NT2/D1 (cell line): Measurements from ENCODE around the gene LRRC49.
"Not testable (repeated sequence)": the region's sequence is repeated elsewhere in the genome, so short reads cannot be mapped to it uniquely, and the experiment has no call there.

ENCODE experiments used
- DNase-seq: peaks from one replicate; pipeline ENCODE4 v3.0.0-alpha.2; 2011; ENCODE audit warnings: low read depth, low spot score
- H3K27me3 ChIP-seq: 2 replicates; pipeline ENCODE4 v1.6.0; 2011; ENCODE audit warnings: mild to moderate bottlenecking; ENCODE audit not compliant: insufficient read length, insufficient read depth
- H3K36me3 ChIP-seq: 2 replicates; pipeline ENCODE4 v1.6.1; 2011; ENCODE audit warnings: mild to moderate bottlenecking, low read length, mixed read lengths; ENCODE audit not compliant: insufficient read depth, insufficient read length
- H3K4me1 ChIP-seq: 2 replicates; pipeline ENCODE4 v1.5.1; 2011; ENCODE audit not compliant: insufficient read depth, insufficient read length
- H3K4me3 ChIP-seq: 2 replicates; pipeline ENCODE4 v1.5.1; 2011; ENCODE audit warnings: low read depth; ENCODE audit not compliant: insufficient read length
- H3K9ac ChIP-seq: 2 replicates; pipeline ENCODE4 v1.6.0; 2011; ENCODE audit warnings: low read depth; ENCODE audit not compliant: insufficient read length
- H3K9me3 ChIP-seq: 2 replicates; pipeline ENCODE4 v1.5.1; 2011; ENCODE audit warnings: mild to moderate bottlenecking, low read length; ENCODE audit not compliant: insufficient read depth
- SUZ12 ChIP-seq: IDR thresholded peaks from 2 replicates; pipeline ENCODE4 v1.6.1; 2011; ENCODE audit not compliant: insufficient read length, insufficient read depth; ENCODE audit errors: extremely low read depth
- YY1 ChIP-seq: IDR thresholded peaks from 2 replicates; pipeline ENCODE4 v1.6.1; 2011; ENCODE audit not compliant: insufficient read length, insufficient read depth
- ZNF274 ChIP-seq: IDR thresholded peaks from 2 replicates; pipeline ENCODE4 v1.6.1; 2011; ENCODE audit warnings: mild to moderate bottlenecking, low read depth, low read length

The LRRC49 gene

DNA sequence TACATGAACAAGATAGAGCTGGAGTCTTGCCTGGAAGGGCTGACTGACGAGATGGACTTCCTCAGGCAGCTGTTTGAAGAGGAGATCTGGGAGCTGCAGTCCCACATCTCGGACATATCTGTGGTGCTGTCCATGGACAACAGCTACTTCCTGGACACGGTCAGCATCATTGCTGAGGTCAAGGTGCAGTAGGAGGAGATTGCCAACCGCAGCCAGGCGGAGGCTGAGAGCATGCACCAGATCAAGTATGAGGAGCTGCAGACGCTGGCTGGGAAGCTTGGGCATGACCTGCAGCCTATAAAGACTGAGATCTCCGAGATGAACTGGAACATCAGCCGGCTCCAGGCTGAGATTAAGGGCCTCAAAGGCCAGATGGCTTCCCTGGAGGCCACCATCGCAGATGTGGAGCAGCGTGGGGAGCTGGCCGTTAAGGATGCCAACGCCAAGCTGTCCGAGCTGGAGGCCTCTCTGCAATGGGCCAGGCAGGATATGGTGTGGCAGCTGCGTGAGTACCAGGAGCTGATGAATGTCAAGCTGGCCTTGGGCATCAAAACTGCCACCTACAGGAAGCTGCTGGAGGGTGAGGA lies 33.2 kb upstream of the LRRC49 start:
- no peak overlapping the region for H3K4me3 ChIP-seq
- no peaks in the 10 kb centered on the region for H3K9me3 ChIP-seq
- no peak for DNase-seq
- H3K36me3 ChIP-seq: no peaks in the 10 kb centered on the region
- H3K4me1 ChIP-seq: no peaks in the 10 kb centered on the region
- no peak overlapping the region for H3K9ac ChIP-seq
- TF ChIP-seq SUZ12 (no peak), ZNF274 (no peak), YY1 (no peak)
- peaks cover 11% of the 10 kb centered on the region for H3K27me3 ChIP-seq

DNA sequence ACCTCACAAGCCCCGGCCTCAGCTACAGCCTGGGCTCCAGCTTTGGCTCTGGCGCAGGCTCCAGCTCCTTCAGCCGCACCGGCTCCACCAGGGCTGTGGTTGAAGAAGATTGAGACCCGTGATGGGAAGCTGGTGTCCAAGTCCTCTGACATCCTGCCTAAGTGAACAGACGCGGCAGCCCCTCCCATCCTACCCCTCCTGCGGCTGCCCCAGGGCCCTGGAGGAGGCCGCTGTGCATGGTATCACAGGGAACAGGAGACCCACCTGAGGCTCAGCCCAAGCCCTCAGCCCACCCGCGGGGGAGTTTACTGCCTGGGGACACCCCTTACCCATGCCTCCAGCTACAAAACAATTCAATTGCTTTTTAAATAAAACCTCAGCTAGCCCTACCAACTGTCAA lies 32.6 kb upstream of the LRRC49 start:
- no peak for DNase-seq
- Histone ChIP-seq H3K4me3 (no peak overlapping the region), H3K4me1 (no peaks in the 10 kb centered on the region), H3K27me3 (peaks cover 11% of the 10 kb centered on the region), H3K9me3 (no peaks in the 10 kb centered on the region), H3K9ac (no peak overlapping the region), H3K36me3 (no peaks in the 10 kb centered on the region)
- TF ChIP-seq YY1: no peak
- no peak for TF ChIP-seq SUZ12
- no peak for TF ChIP-seq ZNF274

DNA sequence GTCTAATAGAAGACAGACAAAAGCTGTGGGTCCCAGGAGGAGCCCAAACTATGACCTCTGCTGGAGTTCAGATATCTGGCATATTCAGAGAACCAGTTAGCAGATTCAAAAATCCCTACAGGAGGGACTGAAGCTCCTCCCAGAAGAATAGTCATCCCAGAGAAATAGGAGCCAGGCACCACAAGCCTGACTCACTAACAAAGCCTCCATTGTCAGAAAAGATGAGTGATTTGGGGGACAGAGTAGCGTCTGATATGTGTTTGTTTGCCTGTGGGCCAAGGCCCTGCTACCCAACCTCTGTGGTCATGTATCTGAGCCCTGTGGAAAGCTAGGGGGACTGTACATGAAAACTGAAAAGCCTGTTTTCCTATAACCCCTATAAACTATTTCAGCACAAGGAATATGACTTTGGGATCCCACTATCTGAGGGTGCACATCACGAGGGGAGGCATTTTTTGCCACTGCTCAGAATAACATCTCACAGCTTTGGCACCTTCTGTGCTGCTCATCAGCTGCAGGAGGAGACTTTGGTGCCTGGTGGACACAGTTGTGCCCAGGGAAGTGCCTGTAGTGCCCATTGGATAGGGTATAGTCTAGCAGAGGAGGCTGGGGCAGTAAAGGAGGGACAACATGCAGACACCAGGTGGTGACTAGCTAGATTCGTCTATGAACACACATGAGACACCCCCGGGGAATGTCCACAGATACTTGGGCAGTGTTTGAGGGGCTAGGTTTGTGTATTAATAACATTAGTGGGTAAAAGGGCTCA lies 29.0 kb upstream of the LRRC49 start:
- TF ChIP-seq YY1: no peak
- no peak for TF ChIP-seq SUZ12
- no peak for TF ChIP-seq ZNF274
- DNase-seq: no peak
- no peak overlapping the region for H3K4me3 ChIP-seq
- no peaks in the 10 kb centered on the region for H3K27me3 ChIP-seq
- H3K9me3 ChIP-seq: no peaks in the 10 kb centered on the region
- H3K4me1 ChIP-seq: no peaks in the 10 kb centered on the region
- no peak overlapping the region for H3K9ac ChIP-seq
- no peaks in the 10 kb centered on the region for H3K36me3 ChIP-seq

DNA sequence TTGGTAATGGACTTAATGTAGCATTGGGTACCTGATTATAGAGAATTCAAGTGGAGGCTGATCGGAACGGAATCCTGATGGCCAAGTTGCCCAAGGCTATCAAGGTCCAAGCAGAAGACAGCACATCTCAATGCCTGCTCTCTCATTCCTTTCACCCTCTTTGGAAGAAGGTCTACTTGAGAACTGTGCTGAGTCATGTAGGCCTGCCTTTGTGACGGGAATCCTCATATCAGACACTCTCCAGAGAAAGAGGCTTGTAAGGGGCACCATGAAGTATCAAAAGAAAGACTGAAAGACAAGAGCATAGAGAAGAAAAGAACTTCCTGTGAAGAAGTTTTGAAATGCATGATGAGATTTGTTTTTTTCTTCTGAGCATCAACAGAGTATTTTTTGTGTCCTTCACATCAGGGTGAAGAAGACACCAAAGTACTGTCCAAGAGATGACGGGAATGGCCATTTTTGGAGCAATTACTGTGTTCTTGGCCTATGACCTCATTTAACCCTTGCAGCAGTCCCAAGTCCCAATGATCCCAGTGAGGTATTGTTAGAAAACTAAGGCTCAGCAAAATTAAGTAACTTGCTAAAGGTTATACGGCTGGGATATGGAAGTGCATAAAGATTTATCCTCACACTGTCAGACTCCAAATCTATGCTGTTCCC lies 25.5 kb upstream of the LRRC49 start:
- no peaks in the 10 kb centered on the region for H3K36me3 ChIP-seq
- peaks cover 2% of the 10 kb centered on the region; the same call in 1 of the 2 replicates for H3K9me3 ChIP-seq
- H3K4me1 ChIP-seq: no peaks in the 10 kb centered on the region
- no peaks in the 10 kb centered on the region for H3K27me3 ChIP-seq
- H3K4me3 ChIP-seq: no peak overlapping the region
- no peak for DNase-seq
- H3K9ac ChIP-seq: no peak overlapping the region
- no peak for TF ChIP-seq YY1
- TF ChIP-seq SUZ12: no peak
- TF ChIP-seq ZNF274: no peak

DNA sequence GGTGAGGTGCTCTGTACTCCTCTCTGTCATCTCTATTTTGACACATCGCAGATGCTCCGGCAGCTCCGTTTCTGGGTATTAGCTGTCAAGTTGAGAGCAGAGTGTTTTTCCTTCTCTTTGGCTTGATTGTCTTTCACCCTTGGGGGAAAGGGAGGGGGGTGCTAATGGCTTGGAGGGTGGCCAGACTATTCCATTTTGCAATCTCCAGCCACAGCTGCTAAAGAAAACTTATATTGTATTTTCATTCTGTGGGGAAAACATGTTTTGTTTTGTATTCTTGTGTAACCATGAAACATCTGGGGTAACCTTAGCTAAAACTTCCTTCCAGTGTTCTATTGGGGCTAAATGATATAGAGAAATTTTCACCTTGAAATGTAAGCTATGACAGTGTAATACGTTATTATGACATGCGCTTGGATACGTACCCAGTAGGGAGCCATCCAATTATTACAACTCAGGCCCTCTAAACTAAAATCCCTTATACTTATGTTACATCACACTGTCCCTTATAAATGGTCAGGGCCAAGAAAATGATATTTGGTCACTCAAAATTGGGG lies 24.6 kb upstream of the LRRC49 start:
- no peak for TF ChIP-seq ZNF274
- TF ChIP-seq YY1: no peak
- no peak for TF ChIP-seq SUZ12
- no peaks in the 10 kb centered on the region for H3K36me3 ChIP-seq
- DNase-seq: no peak
- no peak overlapping the region for H3K9ac ChIP-seq
- H3K9me3 ChIP-seq: peaks cover 10% of the 10 kb centered on the region; the same call in 1 of the 2 replicates
- H3K4me1 ChIP-seq: no peaks in the 10 kb centered on the region
- H3K4me3 ChIP-seq: no peak overlapping the region
- no peaks in the 10 kb centered on the region for H3K27me3 ChIP-seq

DNA sequence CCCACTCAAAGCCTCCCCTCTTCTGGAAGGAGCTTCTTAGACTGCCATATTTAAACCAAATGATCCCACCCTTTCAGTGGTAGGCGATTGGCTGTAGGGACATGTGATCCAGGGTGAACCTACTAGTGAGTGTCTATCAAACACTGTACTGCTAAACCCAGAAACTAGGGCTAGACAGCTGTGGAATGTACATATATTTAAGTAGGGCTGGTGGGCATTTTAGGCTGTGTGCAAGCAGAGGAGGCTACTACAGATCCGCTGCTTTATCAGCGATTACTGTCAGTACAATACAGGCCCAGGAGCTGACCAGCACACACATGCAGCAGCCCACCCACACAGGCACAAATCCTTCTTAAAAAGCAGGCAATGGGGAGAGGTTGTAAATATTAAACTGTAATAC lies 23.3 kb upstream of the LRRC49 start:
- no peaks in the 10 kb centered on the region for H3K36me3 ChIP-seq
- H3K4me1 ChIP-seq: no peaks in the 10 kb centered on the region
- H3K27me3 ChIP-seq: no peaks in the 10 kb centered on the region
- no peak overlapping the region for H3K4me3 ChIP-seq
- no peak for DNase-seq
- peaks cover 15% of the 10 kb centered on the region; the same call in 1 of the 2 replicates for H3K9me3 ChIP-seq
- TF ChIP-seq SUZ12 (no peak), YY1 (no peak), ZNF274 (no peak)
- H3K9ac ChIP-seq: no peak overlapping the region

DNA sequence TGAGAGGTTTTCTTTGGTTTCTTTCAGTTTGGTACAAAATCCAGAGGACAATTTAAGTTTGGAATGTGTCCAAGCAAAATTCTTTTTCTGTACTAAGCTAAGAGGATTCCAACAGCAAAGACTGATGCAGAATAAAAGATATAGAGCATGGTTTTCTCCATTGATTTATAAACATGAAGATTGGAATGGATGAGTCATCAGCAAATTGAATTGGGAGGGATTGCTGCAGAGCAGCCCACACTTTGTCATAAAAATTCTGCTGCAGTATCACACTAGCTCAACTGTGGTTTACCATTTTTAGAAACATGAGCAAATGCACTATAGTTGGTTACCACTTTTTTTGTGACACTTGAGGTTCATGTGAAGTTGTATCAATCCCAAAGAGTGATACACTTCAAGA lies 22.6 kb upstream of the LRRC49 start:
- TF ChIP-seq SUZ12: no peak
- TF ChIP-seq YY1: no peak
- TF ChIP-seq ZNF274: no peak
- no peaks in the 10 kb centered on the region for H3K27me3 ChIP-seq
- H3K9me3 ChIP-seq: peaks cover 15% of the 10 kb centered on the region; the same call in 1 of the 2 replicates
- H3K36me3 ChIP-seq: no peaks in the 10 kb centered on the region
- no peaks in the 10 kb centered on the region for H3K4me1 ChIP-seq
- DNase-seq: no peak
- H3K9ac ChIP-seq: no peak overlapping the region
- H3K4me3 ChIP-seq: no peak overlapping the region

DNA sequence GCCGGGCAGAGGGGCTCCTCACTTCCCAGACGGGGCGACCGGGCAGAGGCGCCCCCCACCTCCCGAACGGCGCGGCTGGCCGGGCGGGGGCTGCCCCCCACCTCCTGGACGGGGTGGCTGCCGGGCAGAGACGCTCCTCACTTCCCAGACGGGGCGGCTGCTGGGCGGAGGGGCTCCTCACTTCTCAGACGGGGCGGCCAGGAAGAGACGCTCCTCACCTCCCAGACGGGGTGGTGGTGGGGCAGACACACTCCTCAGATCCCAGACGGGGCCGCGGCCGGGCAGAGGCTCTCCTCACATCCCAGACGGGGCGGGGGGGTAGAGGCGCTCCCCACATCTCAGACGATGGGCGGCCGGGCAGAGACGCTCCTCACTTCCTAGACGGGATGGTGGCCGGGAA lies 21.1 kb upstream of the LRRC49 start:
- not testable (repeated sequence) for H3K4me3 ChIP-seq, DNase-seq, H3K27me3 ChIP-seq, H3K36me3 ChIP-seq, H3K9ac ChIP-seq, H3K4me1 ChIP-seq
- peaks cover 15% of the 10 kb centered on the region; the same call in 1 of the 2 replicates for H3K9me3 ChIP-seq
